ENCODE measurements around the gene RAB37. TPM values are rescaled to one million over a fixed set of nuclear protein-coding genes. Genes with fewer than 3 reads are reported as not detected.

The RAB37 gene
- polyA plus RNA-seq, 1 donor from 2014 or later, result not detected

GRCh38 chr17:74778960-74779359 is 41.9 kb downstream of the RAB37 start:
- no peaks in the 10 kb centered on the region for H3K27me3 ChIP-seq (ENCODE audit: insufficient read depth, low read depth, low read length)
- peaks cover 23% of the 10 kb centered on the region for H3K79me2 ChIP-seq (replicated peaks; ENCODE audit: insufficient read depth, low read length)
- no peak overlapping the region for H3K9ac ChIP-seq (ENCODE audit: low read length)
- H3F3A ChIP-seq (ENCODE audit: insufficient read depth, low read length, poor library complexity, severe bottlenecking), result no peaks in the 10 kb centered on the region
- no peaks in the 10 kb centered on the region for H3K9me2 ChIP-seq (ENCODE audit: insufficient read depth, low read length)
- no peak overlapping the region for H2AFZ ChIP-seq (ENCODE audit: low read depth, low read length)
- H3K36me3 ChIP-seq (ENCODE audit: insufficient read depth, low read length), result no peaks in the 10 kb centered on the region
- no peaks in the 10 kb centered on the region for H3K9me3 ChIP-seq (ENCODE audit: low read length)
- no peak overlapping the region for H3K27ac ChIP-seq (ENCODE audit: low read length)
- TF ChIP-seq TAF1 (IDR thresholded peaks at IDR 0.05; ENCODE audit: low read depth) (no peak), EP300 (conservative IDR thresholded peaks at IDR 0.05; ENCODE audit: poor library complexity, severe bottlenecking) (no peak), SMC3 (conservative IDR thresholded peaks at IDR 0.05; ENCODE audit: poor library complexity) (no peak), POLR2AphosphoS5 (IDR thresholded peaks at IDR 0.05) (no peak), RAD21 (conservative IDR thresholded peaks at IDR 0.05) (no peak), MXI1 (conservative IDR thresholded peaks at IDR 0.05; ENCODE audit: poor library complexity, severe bottlenecking) (no peak), EZH2 (IDR thresholded peaks at IDR 0.05; ENCODE audit: borderline replicate concordance, insufficient read depth, low read length, poor library complexity, severe bottlenecking) (no peak)
- TF ChIP-seq, protein P1, sequence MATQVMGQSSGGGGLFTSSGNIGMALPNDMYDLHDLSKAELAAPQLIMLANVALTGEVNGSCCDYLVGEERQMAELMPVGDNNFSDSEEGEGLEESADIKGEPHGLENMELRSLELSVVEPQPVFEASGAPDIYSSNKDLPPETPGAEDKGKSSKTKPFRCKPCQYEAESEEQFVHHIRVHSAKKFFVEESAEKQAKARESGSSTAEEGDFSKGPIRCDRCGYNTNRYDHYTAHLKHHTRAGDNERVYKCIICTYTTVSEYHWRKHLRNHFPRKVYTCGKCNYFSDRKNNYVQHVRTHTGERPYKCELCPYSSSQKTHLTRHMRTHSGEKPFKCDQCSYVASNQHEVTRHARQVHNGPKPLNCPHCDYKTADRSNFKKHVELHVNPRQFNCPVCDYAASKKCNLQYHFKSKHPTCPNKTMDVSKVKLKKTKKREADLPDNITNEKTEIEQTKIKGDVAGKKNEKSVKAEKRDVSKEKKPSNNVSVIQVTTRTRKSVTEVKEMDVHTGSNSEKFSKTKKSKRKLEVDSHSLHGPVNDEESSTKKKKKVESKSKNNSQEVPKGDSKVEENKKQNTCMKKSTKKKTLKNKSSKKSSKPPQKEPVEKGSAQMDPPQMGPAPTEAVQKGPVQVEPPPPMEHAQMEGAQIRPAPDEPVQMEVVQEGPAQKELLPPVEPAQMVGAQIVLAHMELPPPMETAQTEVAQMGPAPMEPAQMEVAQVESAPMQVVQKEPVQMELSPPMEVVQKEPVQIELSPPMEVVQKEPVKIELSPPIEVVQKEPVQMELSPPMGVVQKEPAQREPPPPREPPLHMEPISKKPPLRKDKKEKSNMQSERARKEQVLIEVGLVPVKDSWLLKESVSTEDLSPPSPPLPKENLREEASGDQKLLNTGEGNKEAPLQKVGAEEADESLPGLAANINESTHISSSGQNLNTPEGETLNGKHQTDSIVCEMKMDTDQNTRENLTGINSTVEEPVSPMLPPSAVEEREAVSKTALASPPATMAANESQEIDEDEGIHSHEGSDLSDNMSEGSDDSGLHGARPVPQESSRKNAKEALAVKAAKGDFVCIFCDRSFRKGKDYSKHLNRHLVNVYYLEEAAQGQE (IDR thresholded peaks at IDR 0.05; ENCODE audit: borderline replicate concordance), result no peak
- TF ChIP-seq, protein P2, sequence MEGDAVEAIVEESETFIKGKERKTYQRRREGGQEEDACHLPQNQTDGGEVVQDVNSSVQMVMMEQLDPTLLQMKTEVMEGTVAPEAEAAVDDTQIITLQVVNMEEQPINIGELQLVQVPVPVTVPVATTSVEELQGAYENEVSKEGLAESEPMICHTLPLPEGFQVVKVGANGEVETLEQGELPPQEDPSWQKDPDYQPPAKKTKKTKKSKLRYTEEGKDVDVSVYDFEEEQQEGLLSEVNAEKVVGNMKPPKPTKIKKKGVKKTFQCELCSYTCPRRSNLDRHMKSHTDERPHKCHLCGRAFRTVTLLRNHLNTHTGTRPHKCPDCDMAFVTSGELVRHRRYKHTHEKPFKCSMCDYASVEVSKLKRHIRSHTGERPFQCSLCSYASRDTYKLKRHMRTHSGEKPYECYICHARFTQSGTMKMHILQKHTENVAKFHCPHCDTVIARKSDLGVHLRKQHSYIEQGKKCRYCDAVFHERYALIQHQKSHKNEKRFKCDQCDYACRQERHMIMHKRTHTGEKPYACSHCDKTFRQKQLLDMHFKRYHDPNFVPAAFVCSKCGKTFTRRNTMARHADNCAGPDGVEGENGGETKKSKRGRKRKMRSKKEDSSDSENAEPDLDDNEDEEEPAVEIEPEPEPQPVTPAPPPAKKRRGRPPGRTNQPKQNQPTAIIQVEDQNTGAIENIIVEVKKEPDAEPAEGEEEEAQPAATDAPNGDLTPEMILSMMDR (IDR thresholded peaks at IDR 0.05; ENCODE audit: poor library complexity, severe bottlenecking), result no peak
- no peaks in the 10 kb centered on the region for H4K20me1 ChIP-seq (ENCODE audit: insufficient read depth)
- no peak overlapping the region for H3K4me2 ChIP-seq (ENCODE audit: low read length)
- H3K4me3 ChIP-seq (ENCODE audit: low read length), result no peak overlapping the region

DNA sequence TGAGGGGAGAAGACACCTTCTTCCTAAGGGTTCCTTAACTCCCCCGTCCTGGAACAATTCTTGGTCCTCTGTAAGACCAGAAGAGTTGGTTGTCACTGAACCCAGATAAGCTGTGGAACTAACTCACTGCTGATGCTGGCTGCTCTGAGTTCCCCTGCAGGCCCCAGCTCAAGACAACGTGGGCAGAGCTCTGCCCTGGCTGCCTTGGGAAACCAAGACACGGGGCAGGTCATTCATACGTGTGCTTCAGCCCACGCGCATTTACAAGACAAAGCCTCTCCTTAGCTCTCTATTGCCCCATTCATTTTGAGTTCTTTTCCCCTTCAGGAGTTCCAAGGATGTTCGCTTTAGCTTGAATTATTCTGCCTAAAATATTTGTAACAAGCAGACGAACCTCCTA is 42.4 kb downstream of the RAB37 start:
- Histone ChIP-seq H3K79me2 (replicated peaks; ENCODE audit: insufficient read depth, low read length) (peaks cover 23% of the 10 kb centered on the region), H3K9ac (ENCODE audit: low read length) (no peak overlapping the region), H3K36me3 (ENCODE audit: insufficient read depth, low read length) (no peaks in the 10 kb centered on the region), H3K4me2 (ENCODE audit: low read length) (no peak overlapping the region), H3K27ac (ENCODE audit: low read length) (no peak overlapping the region), H3K4me3 (ENCODE audit: low read length) (no peak overlapping the region), H2AFZ (ENCODE audit: low read depth, low read length) (no peak overlapping the region), H3K9me3 (ENCODE audit: low read length) (no peaks in the 10 kb centered on the region), H3F3A (ENCODE audit: insufficient read depth, low read length, poor library complexity, severe bottlenecking) (no peaks in the 10 kb centered on the region), H3K9me2 (ENCODE audit: insufficient read depth, low read length) (no peaks in the 10 kb centered on the region), H3K27me3 (ENCODE audit: insufficient read depth, low read depth, low read length) (no peaks in the 10 kb centered on the region), H4K20me1 (ENCODE audit: insufficient read depth) (no peaks in the 10 kb centered on the region)
- TF ChIP-seq RAD21 (conservative IDR thresholded peaks at IDR 0.05), result no peak
- TF ChIP-seq EZH2 (IDR thresholded peaks at IDR 0.05; ENCODE audit: borderline replicate concordance, insufficient read depth, low read length, poor library complexity, severe bottlenecking), result no peak
- TF ChIP-seq POLR2AphosphoS5 (IDR thresholded peaks at IDR 0.05), result no peak
- no peak for TF ChIP-seq SMC3 (conservative IDR thresholded peaks at IDR 0.05; ENCODE audit: poor library complexity)
- TF ChIP-seq, protein P2 (IDR thresholded peaks at IDR 0.05; ENCODE audit: poor library complexity, severe bottlenecking), result no peak
- no peak for TF ChIP-seq TAF1 (IDR thresholded peaks at IDR 0.05; ENCODE audit: low read depth)
- no peak for TF ChIP-seq EP300 (conservative IDR thresholded peaks at IDR 0.05; ENCODE audit: poor library complexity, severe bottlenecking)
- TF ChIP-seq, protein P1 (IDR thresholded peaks at IDR 0.05; ENCODE audit: borderline replicate concordance), result no peak
